RPMI7951 (cell line): Measurements from ENCODE around the gene POU2F1. TPM values are rescaled to one million over a fixed set of nuclear protein-coding genes. Genes with fewer than 3 reads are reported as not detected.

Experiments used
- DNase-seq: peaks from one replicate; pipeline ENCODE4 v3.0.0-alpha.2; 2012; ENCODE audit warnings: low read depth
- total RNA-seq: library from RNA; depleted of rRNA; stranded (reverse); fragments of >200 nt; shearing (Covaris generic); gene quantifications from 2 replicates; pipeline ENCODE4 v1.2.3, GENCODE V29; 2014

Gene POU2F1
- total RNA-seq, 1 experiment from 2014 or later = 8.4 TPM

DNA sequence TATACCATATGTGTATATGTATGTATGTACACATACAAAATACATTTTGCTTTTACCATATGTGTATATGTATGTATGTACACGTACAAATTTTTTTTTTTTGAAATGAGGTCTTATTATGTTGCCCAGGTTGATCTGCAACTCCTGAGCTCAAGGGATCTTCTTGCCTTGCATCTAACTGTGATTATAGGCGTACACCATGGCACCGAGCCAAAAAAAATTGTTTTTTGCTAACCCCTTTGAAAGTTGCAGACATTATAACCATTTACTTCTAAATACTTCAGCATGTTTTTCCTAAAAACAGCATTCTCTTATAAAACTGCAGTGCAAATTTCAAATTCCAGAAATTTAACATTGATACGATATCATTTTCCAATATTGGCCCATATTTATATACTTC is 147.0 kb downstream of the POU2F1 start:
- DNase-seq = no peak

DNA sequence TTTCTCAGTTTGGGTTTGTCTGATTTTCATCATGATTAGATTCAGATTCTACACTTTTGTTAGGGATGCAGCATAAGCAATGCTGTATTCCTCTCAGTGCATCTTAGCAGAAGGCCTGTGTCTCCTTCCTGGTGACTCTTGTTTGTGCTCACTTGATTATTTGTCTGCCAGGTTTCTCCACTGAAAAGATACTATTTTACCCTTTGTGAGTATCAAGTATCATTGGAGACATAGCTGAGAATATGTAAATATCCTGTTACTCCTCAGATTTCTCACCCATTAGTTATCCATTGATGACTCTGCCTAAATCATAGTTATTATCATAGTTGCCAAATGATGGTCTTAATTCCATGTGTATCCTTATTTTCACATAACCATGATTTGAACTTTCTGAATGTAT is 148.5 kb downstream of the POU2F1 start:
- no peak for DNase-seq

DNA sequence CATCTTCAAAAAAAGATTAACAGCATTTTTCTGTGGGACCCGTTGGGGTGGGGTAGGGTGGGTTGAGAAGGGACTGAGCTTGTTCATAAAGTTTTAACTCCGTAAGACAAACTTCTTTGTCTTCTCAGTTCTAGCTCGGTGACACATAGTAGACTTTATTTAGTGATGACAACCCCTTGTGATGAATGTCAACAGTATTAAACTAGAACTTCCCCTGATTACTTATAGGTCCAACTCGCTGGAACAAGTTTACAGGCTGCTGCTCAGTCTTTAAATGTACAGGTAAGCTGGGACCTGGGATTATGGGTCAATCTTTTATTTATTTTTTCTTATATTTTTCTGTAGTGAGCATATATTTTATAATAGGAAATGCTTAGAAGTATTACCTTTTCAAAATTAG is 149.2 kb downstream of the POU2F1 start:
- DNase-seq = no peak

DNA sequence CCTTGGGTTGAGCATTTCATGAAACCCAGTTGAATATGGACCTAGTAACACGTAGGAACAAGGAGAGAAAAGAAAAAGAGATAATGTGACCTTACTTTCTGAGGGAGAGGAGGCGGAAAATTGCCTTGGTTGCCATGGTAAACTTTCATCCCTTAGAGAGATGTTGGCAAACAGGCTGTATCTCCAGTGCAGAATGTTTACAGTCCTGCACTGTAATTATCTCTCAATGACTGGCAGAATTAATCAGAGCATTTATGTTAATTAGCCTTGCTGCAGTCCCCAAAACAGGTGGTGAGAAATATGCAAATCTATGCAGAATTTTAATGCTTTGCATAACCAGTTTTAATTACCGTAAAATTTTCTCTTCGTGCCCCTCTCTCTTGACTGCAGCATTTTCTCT is 150.3 kb downstream of the POU2F1 start:
- no peak for DNase-seq

DNA sequence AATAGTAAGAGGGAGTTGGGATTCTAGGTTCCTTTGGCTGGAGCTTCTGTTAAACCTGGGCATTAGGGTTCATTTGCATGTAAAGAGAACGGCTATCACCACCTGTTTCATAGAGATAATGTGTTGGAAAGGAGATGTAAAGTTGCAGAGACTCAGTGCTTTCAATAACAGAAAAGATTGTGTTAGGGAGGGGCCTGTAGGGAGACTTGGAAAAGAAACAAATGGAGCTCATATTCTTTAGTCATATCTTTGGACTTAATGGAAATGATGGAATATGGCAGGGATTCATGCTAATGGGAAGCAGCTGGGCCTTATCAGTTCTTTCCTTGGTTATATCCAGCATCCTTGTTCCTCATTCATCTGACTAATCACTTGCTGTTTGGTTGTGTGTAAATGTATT is 152.7 kb downstream of the POU2F1 start:
- peak; percentile 14 for DNase-seq

DNA sequence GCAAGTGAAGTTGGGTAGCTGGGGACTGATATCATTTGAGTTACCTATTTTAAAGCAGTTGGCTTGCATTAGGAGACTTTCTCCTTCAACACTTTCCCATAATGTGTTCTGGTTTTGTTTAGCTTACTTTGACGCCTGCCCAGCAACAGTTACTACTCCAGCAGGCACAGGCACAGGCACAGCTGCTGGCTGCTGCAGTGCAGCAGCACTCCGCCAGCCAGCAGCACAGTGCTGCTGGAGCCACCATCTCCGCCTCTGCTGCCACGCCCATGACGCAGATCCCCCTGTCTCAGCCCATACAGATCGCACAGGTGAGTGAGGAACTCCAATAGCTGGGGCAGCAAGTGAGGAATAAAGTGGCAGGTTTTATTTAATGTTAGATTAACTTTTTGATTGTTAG is 153.3 kb downstream of the POU2F1 start:
- DNase-seq = no peak

DNA sequence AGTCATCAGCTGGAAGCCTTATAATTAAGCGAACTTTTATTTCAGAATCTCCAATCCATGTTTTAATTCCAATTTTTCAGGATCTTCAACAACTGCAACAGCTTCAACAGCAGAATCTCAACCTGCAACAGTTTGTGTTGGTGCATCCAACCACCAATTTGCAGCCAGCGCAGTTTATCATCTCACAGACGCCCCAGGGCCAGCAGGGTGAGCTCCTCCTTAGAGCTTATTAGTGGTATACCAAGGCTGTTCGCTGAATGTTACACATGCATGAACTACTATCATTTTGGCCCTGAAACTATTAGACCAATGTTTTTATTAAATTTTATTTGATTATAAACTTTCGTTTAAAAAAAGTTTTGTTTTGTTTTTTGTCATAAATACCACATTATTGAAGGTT is 155.3 kb downstream of the POU2F1 start:
- DNase-seq = no peak

DNA sequence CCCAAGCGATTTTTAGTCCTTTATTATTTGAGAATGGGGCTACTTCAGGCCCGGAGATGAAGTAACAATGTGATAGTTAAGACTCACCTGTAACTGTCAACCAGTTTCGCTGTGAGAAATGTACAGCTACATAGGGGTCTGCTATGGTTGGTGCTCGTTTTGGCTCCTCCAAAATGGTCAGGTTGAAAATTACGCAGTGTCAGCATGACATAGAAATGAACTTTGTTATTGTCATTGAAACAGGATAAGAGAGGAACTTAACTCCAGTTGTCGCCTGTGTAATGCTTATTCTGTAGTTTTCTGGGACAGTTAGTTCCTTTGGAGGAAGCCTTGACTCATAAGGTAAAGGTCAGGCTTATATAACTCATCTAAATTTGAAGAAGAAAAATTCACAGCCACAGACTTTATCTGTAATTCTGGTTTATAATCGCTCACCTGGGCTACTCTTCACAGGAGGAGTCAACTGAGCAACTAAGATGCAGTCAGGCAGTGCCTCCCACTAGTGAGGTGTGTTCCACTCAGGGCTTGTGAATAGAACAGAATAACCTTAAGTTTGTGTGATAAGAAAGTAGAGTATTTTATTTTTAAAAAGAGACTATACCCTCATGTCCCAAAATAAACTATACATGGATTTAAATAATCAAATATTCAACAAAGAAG is 166.7 kb downstream of the POU2F1 start:
- no peak for DNase-seq

DNA sequence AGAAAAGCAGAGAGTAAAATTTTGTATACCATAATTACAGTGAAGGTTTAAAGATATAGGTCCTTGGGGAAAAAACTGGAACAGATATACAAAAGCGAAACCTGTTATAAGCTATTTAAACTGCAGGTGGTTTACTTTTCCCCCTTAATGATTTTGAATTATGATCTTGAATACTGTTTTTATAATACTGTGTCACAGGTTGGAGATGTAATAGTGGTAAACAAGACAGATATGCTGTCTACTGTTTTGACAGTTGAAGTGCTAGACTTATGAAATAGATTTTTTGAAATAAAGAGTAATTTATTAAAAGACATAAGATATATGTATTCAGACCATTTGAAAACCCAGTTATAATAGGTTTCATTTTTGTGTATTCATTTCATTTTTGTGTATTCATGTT is 168.3 kb downstream of the POU2F1 start:
- DNase-seq = no peak

DNA sequence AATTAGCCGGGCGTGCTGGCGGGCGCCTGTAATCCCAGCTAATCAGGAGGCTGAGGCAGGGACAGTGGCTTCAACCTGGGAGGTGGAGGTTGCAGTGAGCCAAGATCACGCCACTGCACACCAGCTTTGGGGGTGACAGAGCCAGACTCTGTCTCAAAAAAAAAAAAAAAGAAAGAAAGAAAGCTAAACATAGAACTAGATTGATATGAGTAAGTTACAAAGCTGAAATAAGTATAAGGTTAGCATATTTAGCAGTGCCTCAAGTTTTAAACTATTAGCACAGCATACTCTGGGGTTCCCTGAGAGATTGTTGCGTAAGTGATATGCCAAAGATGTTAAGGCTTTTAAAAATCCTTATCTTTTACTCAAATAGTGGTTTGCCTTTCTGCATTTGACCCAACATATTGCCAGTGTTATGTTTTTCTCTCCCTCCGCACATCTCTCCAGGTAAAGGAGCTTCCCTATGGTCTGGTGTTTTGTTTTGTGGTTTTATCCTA is 171.6 kb downstream of the POU2F1 start:
- DNase-seq = no peak

DNA sequence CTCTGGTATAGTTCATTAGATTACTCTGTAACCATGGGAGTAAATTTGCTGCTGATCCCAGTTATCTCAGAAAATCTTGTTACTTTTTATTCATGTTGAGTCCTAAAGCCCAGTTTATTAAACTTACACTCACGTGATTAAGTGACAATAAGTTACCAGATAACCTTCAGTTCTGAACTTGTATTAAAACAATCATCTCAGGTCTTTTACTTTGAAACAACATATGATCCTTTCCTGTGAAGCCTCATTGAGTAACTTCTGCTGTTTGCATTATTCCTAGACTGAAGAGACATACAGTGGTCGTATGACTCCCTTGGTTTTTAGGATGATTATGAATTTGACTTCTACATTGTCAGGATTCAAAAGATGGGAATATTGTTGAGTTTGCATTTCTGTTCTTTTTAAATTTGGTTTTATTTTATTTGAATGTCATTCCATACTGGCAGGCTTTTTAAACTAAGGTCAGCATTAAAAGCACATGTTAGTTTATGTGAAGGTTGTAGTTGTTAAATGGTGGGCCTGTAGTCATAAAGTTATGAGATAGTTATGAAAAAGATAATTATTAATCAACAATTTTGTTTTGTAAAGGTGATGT is 179.8 kb downstream of the POU2F1 start:
- no peak for DNase-seq

DNA sequence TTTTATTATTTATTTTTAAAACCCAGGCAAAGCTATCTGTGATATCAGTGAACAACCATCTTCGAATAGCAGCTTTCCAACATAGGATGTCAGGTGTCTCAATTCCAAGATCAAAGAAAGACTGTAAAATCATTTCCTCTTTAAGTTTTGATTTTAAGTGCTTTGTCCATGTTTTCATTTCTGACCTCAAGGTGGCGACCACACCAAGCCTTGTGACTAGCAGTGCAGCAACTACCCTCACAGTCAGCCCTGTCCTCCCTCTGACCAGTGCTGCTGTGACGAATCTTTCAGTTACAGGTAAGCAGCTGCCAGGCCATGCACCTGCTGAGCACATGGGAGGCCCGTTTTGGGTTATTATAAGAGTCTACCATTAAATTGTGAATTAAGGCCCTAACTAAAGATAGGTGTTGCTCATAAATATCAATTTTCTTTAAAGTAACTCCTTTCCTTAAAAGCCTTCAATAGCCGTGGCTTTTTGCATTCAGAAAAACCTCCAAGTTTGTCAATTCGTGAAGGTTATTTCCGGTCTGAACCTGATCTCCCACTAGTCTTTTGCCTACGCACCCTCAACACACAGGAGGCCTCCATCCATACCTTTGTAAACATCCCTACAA is 180.7 kb downstream of the POU2F1 start:
- DNase-seq = peak; percentile 36

DNA sequence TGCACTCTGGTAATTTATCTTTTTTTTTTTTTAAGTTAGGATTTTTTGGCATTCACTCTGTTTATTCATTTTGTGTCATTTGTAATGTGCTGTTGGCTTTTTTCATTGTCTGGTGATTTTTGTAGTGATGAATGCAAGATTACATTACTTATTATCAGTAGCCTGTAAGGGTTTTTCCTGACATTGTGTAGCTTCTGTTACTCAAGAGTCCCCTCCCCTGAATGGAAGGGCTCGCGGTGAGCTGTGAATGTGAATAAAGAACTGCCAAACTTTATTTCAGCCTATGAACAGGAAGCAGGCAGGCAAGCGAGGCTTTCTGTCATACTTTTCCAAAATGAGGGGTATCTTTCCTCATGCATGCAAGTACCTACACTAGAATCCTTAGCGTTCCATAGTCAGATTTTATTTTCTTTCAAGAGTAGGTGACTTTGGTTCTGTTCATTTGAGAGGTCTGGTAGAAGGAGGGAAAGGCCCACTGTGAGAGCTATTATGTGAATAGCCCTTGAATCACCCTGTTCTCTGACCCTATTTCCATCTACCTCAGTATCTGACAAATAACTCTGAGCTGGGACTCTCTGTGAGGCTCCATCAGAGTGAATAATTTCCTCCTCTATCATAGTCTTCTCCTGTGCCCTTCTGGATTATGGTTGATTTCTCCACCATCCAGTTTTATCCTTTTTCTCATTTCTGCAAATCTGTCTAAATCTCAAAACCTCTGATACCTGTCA is 183.6 kb downstream of the POU2F1 start:
- no peak for DNase-seq

DNA sequence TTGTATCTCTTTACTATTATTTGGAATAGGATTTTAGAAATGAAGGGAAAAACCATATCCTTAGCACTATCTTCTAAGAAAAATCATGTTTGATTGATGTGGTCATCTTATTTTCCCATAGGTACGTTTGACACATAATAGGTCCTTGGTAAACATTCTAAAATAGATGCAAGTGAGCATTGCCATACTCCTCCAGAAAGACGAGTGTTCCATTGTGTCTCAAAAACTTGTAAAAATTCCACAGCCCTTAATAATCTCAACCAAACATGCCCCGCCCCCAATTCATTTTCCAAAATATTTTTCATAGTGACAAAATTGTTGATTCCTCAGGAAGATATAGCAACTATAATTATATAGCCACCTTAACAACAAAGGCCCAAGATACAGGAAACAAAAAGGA is 184.2 kb downstream of the POU2F1 start:
- DNase-seq = no peak

DNA sequence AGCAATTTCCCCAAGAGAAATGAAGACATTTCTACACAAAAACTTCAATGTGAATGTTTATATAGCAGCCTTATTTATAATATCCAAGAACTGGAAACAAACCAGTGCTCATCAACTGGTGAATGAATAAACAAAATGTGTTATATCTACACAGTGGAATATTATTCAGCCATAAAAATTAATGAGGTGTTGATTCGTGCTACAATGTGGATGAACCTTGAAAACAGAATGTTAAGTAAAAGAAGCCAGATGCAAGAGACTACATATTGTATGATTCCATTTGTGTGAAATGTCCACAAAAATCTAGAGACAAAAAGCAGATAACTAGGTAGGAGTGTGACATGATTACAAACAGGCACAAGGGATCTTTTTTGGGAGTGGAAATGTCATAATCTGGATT is 187.7 kb downstream of the POU2F1 start:
- DNase-seq = no peak

DNA sequence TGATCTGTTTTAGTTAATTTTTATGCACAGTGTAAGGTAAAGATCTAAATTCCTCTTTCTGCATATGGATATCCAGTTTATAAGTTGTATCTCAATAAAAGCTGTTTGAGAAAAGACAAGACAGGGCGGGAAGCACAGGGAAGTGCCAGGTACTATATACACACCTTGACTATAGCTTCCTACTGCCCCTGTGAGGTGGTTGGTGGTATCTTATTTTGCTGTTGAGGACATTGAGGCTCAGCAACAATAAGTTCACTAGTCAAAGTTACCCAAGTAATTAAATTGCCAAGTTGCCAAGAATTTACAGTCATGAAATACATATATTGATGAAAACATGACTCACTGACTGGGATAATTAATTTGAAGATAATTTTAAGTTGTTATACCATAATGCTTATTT is 188.5 kb downstream of the POU2F1 start:
- DNase-seq = no peak

DNA sequence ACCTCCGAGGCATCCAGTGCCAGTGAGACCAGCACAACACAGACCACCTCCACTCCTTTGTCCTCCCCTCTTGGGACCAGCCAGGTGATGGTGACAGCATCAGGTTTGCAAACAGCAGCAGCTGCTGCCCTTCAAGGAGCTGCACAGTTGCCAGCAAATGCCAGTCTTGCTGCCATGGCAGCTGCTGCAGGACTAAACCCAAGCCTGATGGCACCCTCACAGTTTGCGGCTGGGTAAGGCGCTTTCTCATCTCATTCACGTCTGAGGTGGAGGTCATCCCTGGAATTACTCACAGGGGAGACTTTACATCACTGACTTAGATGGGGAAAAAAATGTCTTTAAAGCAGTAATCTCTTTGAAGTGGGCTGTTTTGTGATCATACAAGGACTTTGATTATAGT is 191.4 kb downstream of the POU2F1 start:
- DNase-seq = no peak

DNA sequence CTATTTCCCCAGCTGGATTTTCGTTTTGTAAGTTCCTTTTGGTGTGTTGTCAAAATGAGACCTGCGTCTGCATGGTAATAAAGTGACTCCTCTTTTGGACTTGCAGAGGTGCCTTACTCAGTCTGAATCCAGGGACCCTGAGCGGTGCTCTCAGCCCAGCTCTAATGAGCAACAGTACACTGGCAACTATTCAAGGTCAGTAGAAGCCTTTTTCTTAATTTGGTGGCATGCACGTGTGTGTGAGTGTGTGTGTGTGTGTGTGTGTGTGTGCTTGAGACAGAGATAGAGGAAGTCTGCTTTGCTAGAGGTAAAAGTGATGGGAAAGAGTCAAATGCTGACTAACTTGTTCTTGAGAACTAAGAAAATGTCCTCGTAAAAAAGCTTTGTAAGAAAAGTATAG is 192.2 kb downstream of the POU2F1 start:
- no peak for DNase-seq

DNA sequence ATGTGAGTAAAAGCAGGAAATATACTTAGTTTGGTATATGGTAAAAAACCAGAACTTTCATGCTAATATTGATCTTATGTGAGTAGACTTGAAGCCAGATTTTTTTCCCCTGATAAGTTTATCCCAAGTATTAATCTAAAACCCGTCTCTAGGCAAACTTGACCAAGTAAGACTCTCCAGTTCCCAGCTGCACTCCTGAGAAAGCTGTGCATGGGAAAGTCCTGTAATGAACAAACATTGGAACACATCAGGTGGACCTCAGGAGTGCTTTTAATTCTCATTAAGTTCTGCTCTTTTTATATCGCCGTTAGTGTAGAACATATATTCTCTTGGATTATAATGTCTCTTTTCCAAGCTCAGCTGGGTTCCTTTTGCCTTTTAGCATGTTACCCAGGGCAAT is 192.6 kb downstream of the POU2F1 start:
- DNase-seq = no peak

DNA sequence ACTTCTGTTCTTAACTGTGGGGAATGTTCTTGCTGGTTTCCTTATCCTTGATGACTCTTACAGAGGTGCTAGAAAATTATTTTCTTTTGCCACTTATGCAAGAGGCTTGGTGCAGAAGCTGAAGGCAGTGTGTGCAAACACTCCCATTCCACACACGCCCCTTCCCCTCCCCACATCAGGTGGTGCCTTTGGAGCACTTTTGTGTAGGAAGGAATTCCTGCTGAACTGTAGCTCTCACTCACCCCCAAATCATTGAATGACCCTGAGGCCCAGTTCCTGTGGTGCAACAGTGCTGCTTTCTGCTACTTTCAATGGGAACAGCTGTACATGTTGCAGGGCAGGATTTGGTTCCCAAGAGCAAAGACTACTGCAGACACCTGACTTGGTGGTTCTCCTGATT is 195.8 kb downstream of the POU2F1 start:
- DNase-seq = no peak

DNA sequence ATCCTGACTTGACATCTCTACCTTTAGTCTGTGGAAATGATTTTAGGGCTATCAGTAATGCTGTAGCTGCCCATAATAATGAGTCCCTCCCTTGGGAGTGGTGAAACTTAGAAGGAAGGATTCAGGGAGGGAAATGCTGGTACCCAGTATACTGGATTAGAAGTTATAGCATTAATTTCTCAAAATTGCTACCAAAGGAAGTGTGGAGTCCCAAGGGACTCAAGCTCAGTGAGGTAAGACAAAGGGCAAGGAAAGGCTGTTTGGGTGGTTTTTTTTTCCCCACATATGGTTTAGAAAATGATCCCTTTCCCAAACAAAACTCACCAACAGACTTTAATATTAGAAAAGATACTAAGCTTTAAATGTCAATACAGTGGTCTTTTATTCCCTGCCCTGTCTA is 197.7 kb downstream of the POU2F1 start:
- DNase-seq = no peak

DNA sequence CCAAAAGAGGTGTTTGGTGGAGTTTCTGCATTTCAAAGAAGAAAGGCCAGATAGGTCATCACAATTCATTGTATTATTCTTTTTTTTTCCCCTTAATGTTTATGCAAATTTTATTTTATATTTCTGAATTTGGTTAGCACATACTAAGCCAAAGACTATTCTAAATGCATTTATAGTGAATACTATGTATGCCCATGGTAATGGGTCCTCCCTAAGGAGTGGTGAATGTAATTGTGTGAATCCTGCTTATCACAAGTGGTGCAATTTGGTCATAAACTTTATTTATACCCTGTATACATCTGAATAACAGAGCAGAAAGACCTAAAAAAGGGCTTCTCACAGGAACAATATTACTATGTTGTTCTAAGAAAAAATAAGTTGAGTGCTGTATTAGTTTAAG is 198.6 kb downstream of the POU2F1 start:
- DNase-seq = no peak

DNA sequence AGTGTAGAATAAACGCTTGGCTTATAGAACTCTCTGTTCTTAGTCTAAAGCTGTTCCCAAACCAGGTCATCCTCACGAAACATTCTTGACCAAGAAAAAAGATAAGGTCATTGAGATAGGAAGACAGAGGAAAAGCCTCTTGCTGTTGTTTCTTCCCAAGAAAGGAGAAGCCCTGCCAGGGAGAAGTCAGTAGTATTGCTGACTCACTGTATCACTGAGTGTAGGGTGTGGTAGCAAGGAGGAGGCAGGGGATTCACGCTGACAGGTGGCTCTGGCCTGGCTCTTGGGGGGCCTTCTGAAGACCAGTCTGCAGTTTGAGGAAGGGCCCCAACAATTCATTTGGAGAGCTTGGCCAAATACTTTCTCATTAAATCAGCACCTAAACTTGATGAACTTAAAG is 199.8 kb downstream of the POU2F1 start:
- DNase-seq = no peak
